Measurements from ENCODE around the gene SEMA3A. TPM values are rescaled to one million over a fixed set of nuclear protein-coding genes. Genes with fewer than 3 reads are reported as not detected.

The SEMA3A gene
- total RNA-seq, 1 experiment from 2014 or later: 14.2 TPM

- Histone ChIP-seq H4K20me1 (ENCODE audit: insufficient read depth) (no peaks in the 10 kb centered on the region), H3K9me3 (ENCODE audit: control insufficient read depth in 1 of 2, insufficient read depth in 1 of 2, low read depth in 1 of 2, low read length in 2 of 2) (no peaks in the 10 kb centered on the region), H3K4me1 (ENCODE audit: control insufficient read depth in 1 of 2, insufficient read depth in 2 of 2, low read length in 2 of 2) (peaks cover 23 to 30% of the 10 kb centered on the region in 2 experiments; a peak in 3 of 4 replicates), H3K27ac (ENCODE audit: low read depth, low read length) (no peak overlapping the region), H2AFZ (ENCODE audit: low read depth, low read length, poor library complexity, severe bottlenecking) (no peak overlapping the region), H3K4me2 (ENCODE audit: low read length) (no peak overlapping the region), H3K79me2 (ENCODE audit: insufficient read depth, low read length) (no peaks in the 10 kb centered on the region), H3K4me3 (replicated peaks in 1 of 2; ENCODE audit: low read depth in 1 of 2, low read length in 2 of 2) (no peak overlapping the region), H3K9ac (ENCODE audit: low read length) (no peak overlapping the region), H3K27me3 (ENCODE audit: insufficient read depth, low read length) (no peaks in the 10 kb centered on the region), H3K36me3 (ENCODE audit: control insufficient read depth in 1 of 2, insufficient read depth in 2 of 2, low read length in 2 of 2) (no peaks in the 10 kb centered on the region), H3K9me2 (ENCODE audit: insufficient read depth) (no peaks in the 10 kb centered on the region)
- no peak for TF ChIP-seq CBX3 (IDR thresholded peaks at IDR 0.05; ENCODE audit: low read depth)
- TF ChIP-seq SIN3A (IDR thresholded peaks at IDR 0.05; ENCODE audit: low read depth): no peak
- TF ChIP-seq FOSL1 (IDR thresholded peaks at IDR 0.05; ENCODE audit: low read depth): no peak
- TF ChIP-seq EZH2 (IDR thresholded peaks at IDR 0.05): no peak
- TF ChIP-seq SRF (IDR thresholded peaks at IDR 0.05; ENCODE audit: low read depth): no peak
- no peak for TF ChIP-seq POLR2A (IDR thresholded peaks at IDR 0.05; ENCODE audit: borderline replicate concordance, extremely low read depth, insufficient read depth, insufficient read length)
- TF ChIP-seq ZFX (IDR thresholded peaks at IDR 0.05): no peak
- TF ChIP-seq REST (IDR thresholded peaks at IDR 0.05; ENCODE audit: low read depth): no peak
- no peak for TF ChIP-seq SP1 (IDR thresholded peaks at IDR 0.05; ENCODE audit: low read depth)
- no TSS peak for BruUV-seq (replicated peaks)
- ChIA-PET RAD21 (ENCODE audit: low non-redundant PET in 1 of 2, low total read pairs in 2 of 2, uncharacterized antibody in 2 of 2, unreplicated experiment in 2 of 2) (no interaction called here), POLR2A (no interaction called here), CTCF (no interaction called here)
- DNase-seq (ENCODE audit: low read depth, low spot score) (no peak), ATAC-seq (no peak)
- intact Hi-C loops (cut with micrococcal nuclease): no loop called here
These were observed 166.9 kb downstream of the SEMA3A start for GRCh38 chr7:84027678-84028077.
